ENCODE measurements around the gene MANSC1.
A peak's percentile ranks its signal among the peaks of the same experiment; 100 is the strongest.

Gene MANSC1

DNA sequence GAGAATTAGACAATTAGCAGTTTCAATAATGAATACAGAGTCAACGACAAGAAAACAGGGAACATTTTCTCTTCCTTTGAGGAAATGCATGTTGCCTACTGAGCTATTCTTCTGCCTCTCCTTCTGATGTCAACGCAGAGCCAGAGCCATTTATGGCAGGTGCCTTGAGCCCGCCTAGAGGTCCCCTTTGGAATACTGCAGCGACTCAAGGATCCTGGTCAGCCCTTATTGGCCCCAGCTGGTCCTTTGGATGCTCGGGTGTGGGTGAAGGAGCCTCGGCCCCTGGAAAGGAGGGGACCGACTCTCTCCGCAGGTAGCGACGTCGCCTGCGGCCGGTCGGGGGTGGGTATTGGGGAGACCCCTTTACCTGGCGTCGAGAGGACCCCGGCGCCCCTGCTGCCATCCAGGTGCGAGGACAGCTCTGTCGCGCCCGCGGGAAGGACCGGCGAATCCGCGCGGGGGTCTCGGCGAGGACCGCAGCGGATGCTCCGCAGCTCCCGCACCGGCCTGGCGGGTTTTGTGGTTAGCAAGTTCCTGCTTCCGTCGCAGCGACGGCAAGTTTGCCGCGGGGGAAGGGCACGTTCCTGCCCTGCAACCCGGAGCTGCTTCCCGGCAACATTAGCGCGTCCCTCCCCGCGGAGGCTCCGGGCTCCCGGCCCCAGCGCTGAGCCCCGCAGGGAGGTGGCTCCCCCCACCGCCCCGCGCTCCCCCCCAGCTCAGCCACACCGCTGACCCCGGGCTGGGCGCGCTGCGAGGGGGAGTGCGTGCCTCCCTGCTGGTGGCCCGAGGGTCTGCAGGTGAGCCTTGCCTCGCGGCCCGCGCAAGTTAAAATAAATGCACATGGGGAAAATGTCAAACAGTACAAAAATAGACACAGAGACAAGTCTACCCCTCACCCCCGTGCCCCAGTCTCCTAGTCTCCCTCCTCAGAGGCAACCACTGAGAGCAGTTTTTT lies at the start of gene MANSC1:
Gene MANSC1, minus strand, starts transcription at position 532 of the 955 bp plus-strand sequence. CDS start 6,928 bp downstream, outside the sequence.
- DNase-seq, result peak; percentile 50

DNA sequence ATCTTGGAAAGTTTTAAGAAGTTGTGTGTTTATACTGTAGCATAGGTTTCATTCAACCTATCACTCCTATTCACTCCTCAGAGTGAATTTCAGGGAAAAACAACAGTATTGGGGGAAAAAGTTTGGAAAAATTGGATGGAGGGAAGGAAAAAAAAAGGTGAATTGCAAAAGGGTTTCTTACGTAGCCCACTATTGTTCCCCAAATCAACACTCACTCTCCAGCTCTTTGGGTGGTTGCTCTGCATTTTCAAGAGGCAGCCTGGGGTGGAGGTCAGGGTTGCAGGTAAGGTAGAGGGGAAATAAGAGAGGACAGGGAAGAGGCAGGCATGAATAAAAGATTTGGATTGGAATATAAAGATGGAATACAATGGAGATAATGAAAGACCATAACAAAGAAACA lies 49.1 kb upstream of the MANSC1 start:
- no peak for DNase-seq

- no peak for DNase-seq
Measured at GRCh38 chr12:12398026-12398859, 48.2 kb upstream of the MANSC1 start.

DNA sequence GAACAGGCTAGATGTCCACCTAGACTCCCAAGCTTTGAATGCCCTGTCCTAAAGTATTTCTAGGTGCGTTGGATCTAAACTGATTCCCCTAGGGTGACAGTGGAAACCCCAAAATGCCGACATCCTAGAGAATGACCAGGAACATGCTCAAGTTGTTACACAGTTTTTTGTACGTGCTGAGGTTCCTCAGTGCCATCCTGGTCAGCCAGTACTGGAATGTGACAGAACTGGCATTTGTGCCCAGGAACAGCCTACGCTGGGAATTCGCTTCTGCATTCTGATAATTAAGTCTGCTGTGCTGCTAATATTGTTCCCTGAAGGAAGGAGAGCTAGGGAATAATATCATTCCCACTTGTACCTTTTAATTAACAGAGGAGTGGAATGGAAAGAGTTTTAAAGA lies 47.1 kb upstream of the MANSC1 start:
- no peak for DNase-seq

- DNase-seq, result no peak
Measured at GRCh38 chr12:12396694-12397093, 46.7 kb upstream of the MANSC1 start.

DNA sequence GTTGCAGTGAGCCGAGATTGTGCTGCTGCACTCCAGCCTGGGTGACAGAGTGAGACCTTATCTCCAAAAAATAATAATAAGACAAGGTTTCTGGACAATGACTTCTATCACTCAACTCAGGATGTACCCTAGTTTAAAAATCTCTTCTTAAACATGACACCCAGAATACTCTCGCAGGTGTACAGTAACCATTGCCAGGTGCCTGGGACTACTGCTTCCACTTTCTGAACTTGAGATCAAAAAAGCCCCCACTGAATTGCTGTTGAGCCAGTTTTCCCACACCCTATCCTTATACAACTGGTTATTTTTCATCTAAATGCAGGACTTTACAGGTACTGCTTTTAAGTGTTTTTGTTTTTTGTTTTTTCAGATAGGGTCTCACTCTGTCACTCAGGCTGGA lies 43.1 kb upstream of the MANSC1 start:
- no peak for DNase-seq

- no peak for DNase-seq
Measured at GRCh38 chr12:12392413-12392812, 42.4 kb upstream of the MANSC1 start.

DNA sequence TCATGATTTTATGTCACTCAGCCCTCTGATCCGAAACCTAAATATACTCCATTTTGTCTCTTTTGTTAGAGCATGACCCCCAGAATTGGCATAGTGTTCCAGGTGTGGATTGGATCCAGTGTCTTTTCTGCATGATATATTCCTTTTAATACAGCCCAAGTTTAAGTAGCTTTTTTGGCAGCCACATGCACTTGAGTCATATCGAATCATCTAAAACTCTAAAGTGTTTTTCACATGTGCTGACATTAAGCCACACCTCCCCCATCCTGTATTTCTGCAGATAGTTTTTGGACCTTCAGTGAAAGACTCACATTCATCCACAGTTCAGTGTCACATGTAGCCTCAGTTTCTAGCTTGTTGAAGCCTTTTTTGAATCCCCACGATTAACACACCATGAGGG lies 37.5 kb upstream of the MANSC1 start:
- no peak for DNase-seq

- no peak for DNase-seq
Measured at GRCh38 chr12:12384571-12385340, 34.7 kb upstream of the MANSC1 start.

DNA sequence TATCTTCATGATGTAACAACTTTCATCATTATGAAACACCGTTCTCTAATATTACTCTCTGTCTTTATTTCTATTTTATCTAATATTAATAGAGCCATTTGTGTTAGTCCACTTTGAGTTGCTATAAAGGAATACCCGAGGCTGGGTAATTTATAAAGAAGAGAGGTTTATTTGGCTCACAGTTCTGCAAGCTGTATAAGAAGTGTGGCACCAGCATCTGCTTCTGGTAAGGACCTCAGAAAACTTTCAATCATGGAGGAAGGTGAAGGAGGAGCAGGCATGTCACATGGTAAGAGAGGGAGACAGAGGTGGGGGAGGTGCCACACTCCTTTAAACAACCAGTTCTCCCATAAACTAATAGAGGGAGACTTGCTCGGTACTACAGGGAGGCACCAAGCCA lies 31.9 kb upstream of the MANSC1 start:
- DNase-seq, result no peak

- no peak for DNase-seq
Measured at GRCh38 chr12:12380949-12381593, 31.0 kb upstream of the MANSC1 start.

DNA sequence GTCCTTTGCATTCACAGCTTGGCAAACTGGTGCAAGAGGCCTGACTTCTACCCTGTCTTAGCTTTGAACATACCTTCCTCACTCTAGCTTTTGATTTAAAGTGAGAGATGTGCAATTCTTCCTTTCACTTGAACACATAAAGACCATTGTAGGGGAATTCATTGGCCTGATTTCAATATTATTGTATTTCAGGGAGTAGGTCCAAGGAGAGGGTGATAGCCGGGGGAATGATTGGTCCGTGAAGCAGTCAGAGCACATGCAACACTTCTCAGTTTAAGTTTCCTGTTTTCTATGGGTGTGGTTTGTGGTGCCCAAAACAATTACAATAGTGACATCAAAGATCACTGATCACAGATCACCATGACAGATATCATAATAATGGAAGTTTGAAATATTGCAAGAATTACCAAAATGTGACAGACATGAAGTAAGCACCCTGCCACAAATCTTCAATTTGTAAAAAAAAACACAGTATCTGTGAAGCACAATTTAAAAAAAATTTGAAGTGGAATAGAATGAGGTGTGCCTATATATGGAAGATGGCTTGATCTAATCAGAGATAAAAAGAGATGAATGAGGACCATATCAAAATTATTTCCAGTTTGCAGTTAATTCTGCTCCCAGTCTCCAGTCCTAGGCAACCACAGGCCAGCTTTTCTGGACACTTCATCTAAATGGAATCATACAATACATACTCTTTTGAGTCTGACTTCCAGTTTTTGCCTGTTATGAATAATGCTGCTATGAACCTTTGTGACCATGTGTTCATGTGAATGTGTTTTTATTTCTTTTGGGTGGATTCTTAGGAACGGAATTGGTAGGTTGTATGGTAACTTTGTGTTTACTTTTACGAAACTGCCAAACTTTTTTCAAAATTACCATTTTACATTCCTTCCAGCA lies 30.0 kb upstream of the MANSC1 start:
- no peak for DNase-seq

DNA sequence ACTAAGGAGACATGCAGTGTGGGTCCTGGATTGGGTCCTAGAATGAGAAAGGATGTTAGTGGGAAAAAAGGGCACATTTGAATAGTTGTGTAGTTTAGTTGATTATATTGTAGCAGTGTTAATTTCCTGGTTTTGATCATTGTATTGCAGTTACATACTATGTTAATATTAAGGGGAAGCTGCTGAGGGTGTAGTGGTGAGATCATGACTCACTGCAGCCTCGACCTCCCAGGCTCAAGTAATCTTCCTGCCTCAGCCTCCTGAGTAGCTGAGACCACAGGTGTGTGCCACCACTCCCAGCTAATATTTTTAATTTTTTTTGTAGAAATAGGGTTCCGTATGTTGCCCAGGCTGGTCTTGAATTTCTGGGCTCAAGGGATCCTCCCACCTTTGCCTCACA lies 28.6 kb upstream of the MANSC1 start:
- no peak for DNase-seq

GRCh38 chr12:12376646-12377448 lies 26.8 kb upstream of the MANSC1 start:
- peak; percentile 87 for DNase-seq

DNA sequence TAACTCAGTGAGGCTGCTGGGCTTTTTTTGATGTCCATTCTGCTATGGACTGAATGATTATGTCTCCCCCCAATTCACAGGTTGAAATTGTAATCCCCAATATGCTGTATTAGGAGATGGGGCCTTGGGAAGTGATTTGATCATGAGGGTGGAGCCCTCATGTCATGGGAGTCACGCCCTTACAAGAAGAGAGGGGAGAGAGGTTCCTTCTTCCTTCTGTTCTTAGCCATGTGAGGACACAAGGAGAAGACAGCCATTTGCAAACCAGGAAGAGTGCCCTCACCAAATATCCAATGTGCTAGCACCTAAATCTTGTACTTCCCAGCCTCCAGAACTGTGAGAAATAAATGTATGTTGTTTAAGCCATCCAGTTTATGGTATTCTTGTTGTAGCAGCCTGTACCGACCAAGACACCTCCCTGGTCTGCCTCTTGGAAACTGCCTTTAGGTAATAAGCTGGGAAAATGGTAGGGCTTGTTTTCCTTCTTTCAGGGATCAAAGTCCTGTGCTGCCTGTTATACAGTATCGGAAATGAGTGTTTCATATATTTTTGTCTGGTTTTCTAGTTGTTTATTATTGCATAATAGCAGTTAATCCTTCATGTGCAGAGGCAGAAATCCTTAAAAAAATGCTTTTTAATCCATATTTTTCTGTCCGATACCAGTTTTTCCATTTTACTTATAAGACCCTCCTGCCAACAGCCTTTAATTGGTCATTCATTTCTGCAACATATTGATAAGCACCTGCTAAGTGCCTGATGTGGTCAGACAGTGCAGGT lies 23.1 kb upstream of the MANSC1 start:
- DNase-seq, result no peak

DNA sequence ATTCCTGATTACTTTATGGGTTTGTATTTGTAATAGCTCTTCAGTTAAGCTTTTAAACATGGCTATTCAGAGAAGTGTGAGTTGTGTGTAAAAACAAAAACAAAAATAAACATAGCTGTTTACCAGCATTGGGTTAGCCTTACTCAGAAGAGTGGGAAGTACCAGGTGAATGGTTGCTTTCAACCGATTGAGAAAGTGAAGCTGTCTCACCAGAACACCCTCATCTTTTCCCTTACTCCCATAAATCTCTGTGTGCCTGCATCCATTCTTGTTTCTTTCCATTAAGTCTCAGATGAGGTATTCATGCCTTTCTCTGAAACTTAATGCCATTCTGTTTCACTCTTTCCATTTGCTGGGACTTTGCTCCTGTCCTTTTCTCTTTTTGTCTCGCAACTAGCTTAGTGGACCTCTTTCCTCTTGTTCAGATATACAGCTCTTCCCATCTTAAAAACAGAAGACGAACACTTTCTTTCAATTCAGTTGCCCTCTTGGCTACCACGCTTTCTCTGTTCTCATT lies 17.5 kb upstream of the MANSC1 start:
- DNase-seq, result no peak

DNA sequence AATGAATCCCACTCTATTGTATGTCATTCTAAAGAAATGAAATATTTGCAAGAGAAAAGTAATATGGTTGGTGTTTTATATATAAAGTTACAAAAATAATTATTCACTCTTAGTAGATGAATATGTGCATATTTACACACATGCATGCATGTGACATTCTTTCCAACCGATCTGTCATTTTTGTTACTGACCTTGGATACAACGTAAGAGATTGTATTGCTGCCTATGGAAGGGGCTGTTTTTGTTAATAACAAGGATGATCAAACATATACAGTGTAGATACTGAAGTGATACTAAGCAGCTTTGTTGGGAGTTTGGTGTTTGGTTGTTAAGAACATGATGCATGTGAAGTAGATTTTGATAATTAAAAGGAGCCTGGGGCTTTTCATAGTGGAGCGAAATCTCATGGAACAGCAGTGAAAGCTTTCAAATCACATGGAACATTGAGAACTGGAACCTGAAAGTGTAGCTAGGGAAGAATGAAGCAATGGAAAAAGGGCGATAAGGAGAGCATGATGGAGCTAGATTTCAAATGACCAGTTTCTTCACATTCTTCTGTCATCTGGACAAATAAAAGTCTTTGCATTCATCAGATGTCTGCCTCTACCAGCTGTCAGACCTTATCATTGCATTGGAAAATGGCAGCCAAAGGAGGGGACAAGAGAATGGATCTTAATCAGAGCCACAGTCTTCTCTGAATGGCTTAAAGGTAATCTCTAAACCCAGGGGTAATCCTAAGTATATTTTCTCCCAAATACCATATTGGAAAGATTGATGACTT lies 16.8 kb upstream of the MANSC1 start:
- DNase-seq, result no peak

- no peak for DNase-seq
Measured at GRCh38 chr12:12365931-12366431, 15.9 kb upstream of the MANSC1 start.

DNA sequence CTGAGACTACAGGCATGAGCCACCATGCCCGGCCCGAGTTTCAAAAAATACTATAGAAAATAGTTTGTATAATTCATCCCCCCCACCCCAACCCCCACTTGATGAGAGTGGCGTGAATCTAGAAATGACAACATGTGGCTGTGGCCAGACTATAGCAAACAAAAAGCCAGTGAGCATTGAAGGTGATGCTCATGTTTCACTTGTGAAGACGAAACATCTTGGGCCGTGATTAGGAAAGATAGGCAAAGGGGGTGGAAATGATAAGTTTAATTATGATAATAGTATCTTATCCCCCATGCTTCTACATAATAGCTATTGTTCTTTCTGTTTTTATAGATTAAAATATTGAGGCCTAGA lies 15.4 kb upstream of the MANSC1 start:
- DNase-seq, result no peak

Measured in NCI-H2029 (cell line).